HCT116 (cell line): ENCODE data around the gene UPB1. TPM values are rescaled to one million over a fixed set of nuclear protein-coding genes. Genes with fewer than 3 reads are reported as not detected.

Experiments used
- ATAC-seq: fragments of 200-7000 bp; cut with Tn5 transposase; 2 replicates; pipeline ENCODE4 v1.9.1; 2020; ENCODE audit warnings: mild to moderate bottlenecking, moderate library complexity
- BruUV-seq: library from RNA; stranded (reverse); fragments of 400-500 nt; replicated peaks from 2 replicates; lab custom pipeline; 2021; lab: Mats Ljungman, UMichigan
- CTCF ChIA-PET: fragments of 300-600 bp; sonication (Branson Sonifier 250); formaldehyde crosslinking; loops from one replicate; lab custom pipeline; 2021; ENCODE audit warnings: antibody characterized with exemption; lab: Charles Lee
- POLR2A ChIA-PET: fragments of 300-600, 350-600 bp; sonication (Branson Sonifier 250); formaldehyde crosslinking; loops from one replicate; lab custom pipeline; 2021; ENCODE audit warnings: antibody characterized with exemption; lab: Charles Lee
- RAD21 ChIA-PET, 2 experiments: fragments of 300-600 bp; sonication (Branson Sonifier 250); formaldehyde crosslinking; loops; one replicate each; lab custom pipeline; 2023; ENCODE audit warnings: low total read pairs in 2 of 2; ENCODE audit not compliant: uncharacterized antibody in 2 of 2, unreplicated experiment in 2 of 2, low non-redundant PET in 1 of 2; lab: Charles Lee
- DNase-seq: peaks from one replicate; pipeline ENCODE4 v3.0.0-alpha.2; 2010; ENCODE audit warnings: low read depth, low spot score
- H2AFZ ChIP-seq: fragments of 200-600 bp; shearing (Covaris generic), sonication (generic); 2 replicates; pipeline ENCODE4 v1.6.1; 2017; ENCODE audit warnings: low read depth, mixed run types, mixed read lengths, antibody characterized with exemption, low read length; ENCODE audit not compliant: poor library complexity, severe bottlenecking
- H3K27ac ChIP-seq: 2 replicates; pipeline ENCODE4 v1.5.1; 2012; ENCODE audit warnings: low read depth, low read length
- H3K27me3 ChIP-seq: fragments of 200-600 bp; sonication (generic); 2 replicates; pipeline ENCODE4 v1.6.1; 2016; ENCODE audit warnings: mixed run types, low read length, mixed read lengths; ENCODE audit not compliant: insufficient read depth
- H3K36me3 ChIP-seq, 2 experiments: fragments of 200-500 bp in 1 of 2; fragments of 200-600 bp in 1 of 2; sonication (Bioruptor generic) in 1 of 2; sonication (generic) in 1 of 2; 2 replicates each; pipeline versions ENCODE4 v1.5.1 to v1.6.1; 2014 to 2016; ENCODE audit warnings: low read length in 2 of 2, inconsistent platforms in 1 of 2, mixed read lengths in 1 of 2, mixed run types in 1 of 2; ENCODE audit not compliant: insufficient read depth in 2 of 2, control insufficient read depth in 1 of 2
- H3K4me1 ChIP-seq, 2 experiments: fragments of 200-600 bp in 1 of 2; sonication (generic) in 1 of 2; 2 replicates each; pipeline versions ENCODE4 v1.5.1 to v1.6.1; 2012 to 2017; ENCODE audit warnings: low read length in 2 of 2, inconsistent platforms in 1 of 2, mild to moderate bottlenecking in 1 of 2, mixed read lengths in 1 of 2, mixed run types in 1 of 2, moderate library complexity in 1 of 2; ENCODE audit not compliant: insufficient read depth in 2 of 2, control insufficient read depth in 1 of 2
- H3K4me2 ChIP-seq: fragments of 200-600 bp; sonication (generic); 2 replicates; pipeline ENCODE4 v1.6.1; 2017; ENCODE audit warnings: mixed run types, low read length, mixed read lengths
- H3K4me3 ChIP-seq, 2 experiments: fragments of 200-600 bp in 1 of 2; sonication (generic) in 1 of 2; replicated peaks in 1 of 2; 2 replicates each; pipeline ENCODE4 v1.5.1; 2011 to 2016; ENCODE audit warnings: low read length in 2 of 2, control low read depth in 1 of 2, low read depth in 1 of 2, mild to moderate bottlenecking in 1 of 2, mixed read lengths in 1 of 2, mixed run types in 1 of 2
- H3K79me2 ChIP-seq: fragments of 200-600 bp; sonication (generic); 2 replicates; pipeline ENCODE4 v1.6.1; 2017; ENCODE audit warnings: mild to moderate bottlenecking, mixed run types, low read length, moderate library complexity, mixed read lengths; ENCODE audit not compliant: insufficient read depth
- H3K9ac ChIP-seq: fragments of 200-600 bp; sonication (generic); 2 replicates; pipeline ENCODE4 v1.6.1; 2016; ENCODE audit warnings: low read length, mixed read lengths
- H3K9me2 ChIP-seq: fragments of 200-600 bp; sonication (generic), shearing (Covaris generic); 2 replicates; pipeline ENCODE4 v1.6.1; 2017; ENCODE audit warnings: mixed run types, mild to moderate bottlenecking, moderate library complexity; ENCODE audit not compliant: insufficient read depth
- H3K9me3 ChIP-seq, 2 experiments: fragments of 200-500 bp in 1 of 2; fragments of 200-600 bp in 1 of 2; sonication (Bioruptor generic) in 1 of 2; sonication (generic) in 1 of 2; 2 replicates each; pipeline ENCODE4 v1.6.1; 2014 to 2017; ENCODE audit warnings: low read length in 2 of 2, mixed read lengths in 2 of 2, inconsistent platforms in 1 of 2, low read depth in 1 of 2, mild to moderate bottlenecking in 1 of 2, mixed run types in 1 of 2, moderate library complexity in 1 of 2; ENCODE audit not compliant: control insufficient read depth in 1 of 2, insufficient read depth in 1 of 2
- H4K20me1 ChIP-seq: fragments of 200-600 bp; sonication (generic), shearing (Covaris generic); 2 replicates; pipeline ENCODE4 v1.6.1; 2017; ENCODE audit warnings: mixed run types, mild to moderate bottlenecking, moderate library complexity; ENCODE audit not compliant: insufficient read depth
- ATF3 ChIP-seq: IDR thresholded peaks from 2 replicates; pipeline ENCODE4 v1.6.1; 2012
- CBX3 ChIP-seq: IDR thresholded peaks from 2 replicates; pipeline ENCODE4 v1.6.1; 2012; ENCODE audit warnings: low read depth
- CEBPB ChIP-seq: IDR thresholded peaks from 2 replicates; pipeline ENCODE4 v1.6.1; 2012; ENCODE audit warnings: low read depth
- CTCF ChIP-seq, 3 experiments: fragments of 200-600 bp in 1 of 3; sonication (generic) in 1 of 3; IDR thresholded peaks in 2 of 3; conservative IDR thresholded peaks in 1 of 3; 2 replicates each; pipeline ENCODE4 v1.5.1; 2012 to 2017; ENCODE audit warnings: low read depth in 2 of 3, low read length in 2 of 3, antibody characterized with exemption in 1 of 3, borderline replicate concordance in 1 of 3, control low read depth in 1 of 3, mild to moderate bottlenecking in 1 of 3, mixed read lengths in 1 of 3, mixed run types in 1 of 3, moderate library complexity in 1 of 3; ENCODE audit not compliant: insufficient read depth in 1 of 3
- EGR1 ChIP-seq: IDR thresholded peaks from 2 replicates; pipeline ENCODE4 v1.6.1; 2012; ENCODE audit warnings: low read depth
- ELF1 ChIP-seq: IDR thresholded peaks from 2 replicates; pipeline ENCODE4 v1.6.1; 2012; ENCODE audit warnings: low read depth, borderline replicate concordance
- EZH2 ChIP-seq: fragments of 200-600 bp; sonication (generic); IDR thresholded peaks from 2 replicates; pipeline ENCODE4 v1.6.1; 2017; ENCODE audit warnings: antibody characterized with exemption, mixed run types
- EZH2phosphoT487 ChIP-seq: fragments of 200-600 bp; IDR thresholded peaks from 2 replicates; pipeline ENCODE4 v1.6.1; 2018; ENCODE audit warnings: antibody characterized with exemption, borderline replicate concordance
- FOSL1 ChIP-seq: IDR thresholded peaks from 2 replicates; pipeline ENCODE4 v1.6.1; 2012; ENCODE audit warnings: low read depth
- MAX ChIP-seq: IDR thresholded peaks from 2 replicates; pipeline ENCODE4 v1.6.1; 2012
- POLR2A ChIP-seq: IDR thresholded peaks from 2 replicates; pipeline ENCODE4 v1.7.0; 2011; ENCODE audit warnings: borderline replicate concordance; ENCODE audit not compliant: insufficient read depth, insufficient read length; ENCODE audit errors: extremely low read depth
- POLR2AphosphoS5 ChIP-seq: IDR thresholded peaks from 2 replicates; pipeline ENCODE4 v1.6.1; 2011; ENCODE audit warnings: mild to moderate bottlenecking, low read depth, low read length, moderate library complexity
- REST ChIP-seq: IDR thresholded peaks from 2 replicates; pipeline ENCODE4 v1.6.1; 2012; ENCODE audit warnings: low read depth
- SIN3A ChIP-seq: IDR thresholded peaks from 2 replicates; pipeline ENCODE4 v1.6.1; 2012; ENCODE audit warnings: low read depth
- SP1 ChIP-seq: IDR thresholded peaks from 2 replicates; pipeline ENCODE4 v1.6.1; 2012; ENCODE audit warnings: low read depth
- SRF ChIP-seq: IDR thresholded peaks from 2 replicates; pipeline ENCODE4 v1.6.1; 2012; ENCODE audit warnings: low read depth
- TCF7L2 ChIP-seq: IDR thresholded peaks from 2 replicates; pipeline ENCODE4 v1.7.0; 2011; ENCODE audit warnings: borderline replicate concordance, inconsistent platforms; ENCODE audit not compliant: insufficient read depth, insufficient read length; ENCODE audit errors: extremely low read depth
- ZBTB33 ChIP-seq: IDR thresholded peaks from 2 replicates; pipeline ENCODE4 v1.6.1; 2011; ENCODE audit warnings: mild to moderate bottlenecking, low read length, moderate library complexity; ENCODE audit not compliant: insufficient replicate concordance; ENCODE audit errors: extremely low read depth
- ZFX ChIP-seq: fragments of 450-650 bp; IDR thresholded peaks from 2 replicates; pipeline ENCODE4 v1.6.1; 2017
- intact Hi-C: fragments of 100-400 bp; cut with micrococcal nuclease; formaldehyde crosslinking; loops from 2 replicates; pipeline ENCODE4 v1.10.0; 2022
- total RNA-seq: library from RNA; stranded (reverse); gene quantifications from one replicate; pipeline ENCODE4 v1.2.1, GENCODE V29; 2021; ENCODE audit not compliant: unreplicated experiment

UPB1 gene
- total RNA-seq, 1 experiment from 2014 or later = 0.27 TPM

GRCh38 chr22:24466716-24467328 lies 28.3 kb upstream of the UPB1 start:
- ChIA-PET CTCF (interaction anchor here (1.2 kb wide), 1 partner anchor 11 kb away, joined by 3 read pairs; no protein-coding TSS in a partner anchor), RAD21 (no interaction called here), POLR2A (no interaction called here)
- Histone ChIP-seq H3K9me2 (no peaks in the 10 kb centered on the region), H3K9me3 (no peaks in the 10 kb centered on the region), H3K4me1 (peaks cover 25 to 39% of the 10 kb centered on the region in 2 experiments), H3K27me3 (no peaks in the 10 kb centered on the region), H3K9ac (no peak overlapping the region), H4K20me1 (no peaks in the 10 kb centered on the region), H3K36me3 (no peaks in the 10 kb centered on the region), H3K4me2 (peak overlapping the region; percentile 68), H3K4me3 (peak overlapping the region in 1 of 2 experiments; percentile 25; a peak in 2 of 4 replicates), H3K79me2 (no peaks in the 10 kb centered on the region), H3K27ac (peak overlapping the region; percentile 58; the same call in 1 of the 2 replicates), H2AFZ (peak overlapping the region; percentile 97)
- ATAC-seq (peak; percentile 62), DNase-seq (peak; percentile 6)
- TF ChIP-seq MAX = no peak
- no peak for TF ChIP-seq SP1
- TF ChIP-seq ELF1 = no peak
- TF ChIP-seq SRF = no peak
- no peak for TF ChIP-seq FOSL1
- no peak for TF ChIP-seq TCF7L2
- no peak for TF ChIP-seq CBX3
- no peak for TF ChIP-seq SIN3A
- TF ChIP-seq POLR2A = no peak
- no peak for TF ChIP-seq ZFX
- no peak for TF ChIP-seq EZH2phosphoT487
- TF ChIP-seq ZBTB33 = no peak
- no peak for TF ChIP-seq EGR1
- no peak for TF ChIP-seq CEBPB
- no peak for TF ChIP-seq EZH2
- TF ChIP-seq POLR2AphosphoS5 = no peak
- TF ChIP-seq REST = no peak
- TF ChIP-seq ATF3 = no peak
- TF ChIP-seq CTCF (IDR thresholded peaks at IDR 0.05 in 2 of 3, conservative IDR thresholded peaks at IDR 0.05 in 1 of 3; ENCODE audit: borderline replicate concordance in 1 of 3, insufficient read depth in 1 of 3, low read depth in 2 of 3, low read length in 2 of 3) = no peak
- BruUV-seq = no TSS peak
- intact Hi-C loops = no loop called here
